ENCODE results near the gene MLXIP.
"Not testable (repeated sequence)": the region's sequence is repeated elsewhere in the genome, so short reads cannot be mapped to it uniquely, and the experiment has no call there.

GRCh38 chr12:122105496-122105895, 26.9 kb downstream of the MLXIP start:
- TF ChIP-seq CTCF (IDR thresholded peaks at IDR 0.05; ENCODE audit: extremely low read depth in 1 of 2, insufficient read depth in 1 of 2, low read depth in 1 of 2, low read length in 2 of 2); FOS (IDR thresholded peaks at IDR 0.05; ENCODE audit: borderline replicate concordance, insufficient read depth, low read length); POLR2AphosphoS5 (IDR thresholded peaks at IDR 0.05; ENCODE audit: insufficient read depth, low read depth, low read length); POLR2A (IDR thresholded peaks at IDR 0.05; ENCODE audit: low read depth, low read length); EZH2 (IDR thresholded peaks at IDR 0.05; ENCODE audit: borderline replicate concordance, low read depth, low read length, severe bottlenecking): not testable (repeated sequence)

Data from endothelial cell of umbilical vein (primary cell).